NCI-H146 treated with DMSO at 0.1 percent for 48 hours (cell line): ENCODE measurements around the gene PLET1.

ENCODE experiments used
- DNase-seq: peaks from one replicate; lab custom pipeline; 2025; ENCODE audit not compliant: unreplicated experiment; lab: John Stamatoyannopoulos, UW

Gene PLET1

GRCh38 chr11:112248201-112248600, 12.5 kb downstream of the PLET1 start:
- no peak for DNase-seq

GRCh38 chr11:112247201-112247600, 13.5 kb downstream of the PLET1 start:
- DNase-seq = no peak

- no peak for DNase-seq
Observed at GRCh38 chr11:112241486-112241885, 19.2 kb downstream of the PLET1 start.

GRCh38 chr11:112238041-112238440, 22.6 kb downstream of the PLET1 start:
- DNase-seq = no peak

GRCh38 chr11:112237451-112237850, 23.2 kb downstream of the PLET1 start:
- DNase-seq = no peak

- no peak for DNase-seq
Observed at GRCh38 chr11:112235750-112236390, 24.8 kb downstream of the PLET1 start.

- no peak for DNase-seq
Observed at GRCh38 chr11:112231952-112232351, 28.7 kb downstream of the PLET1 start.

- DNase-seq = no peak
Observed at GRCh38 chr11:112229746-112230433, 30.8 kb downstream of the PLET1 start.

- no peak for DNase-seq
Observed at GRCh38 chr11:112229159-112229558, 31.5 kb downstream of the PLET1 start.

GRCh38 chr11:112228706-112229105, 32.0 kb downstream of the PLET1 start:
- no peak for DNase-seq

GRCh38 chr11:112227471-112227870, 33.2 kb downstream of the PLET1 start:
- no peak for DNase-seq

GRCh38 chr11:112226831-112227401, 33.7 kb downstream of the PLET1 start:
- no peak for DNase-seq

- DNase-seq = peak; percentile 56
Observed at GRCh38 chr11:112226062-112226830, 34.4 kb downstream of the PLET1 start, which contains the start of gene PTS. PTS (plus strand) TSS chr11:112226428; CDS start chr11:112226444, 16 bp downstream.

- DNase-seq = no peak
Observed at GRCh38 chr11:112225753-112226061, 35.0 kb downstream of the PLET1 start.

- no peak for DNase-seq
Observed at GRCh38 chr11:112223754-112224532, 36.7 kb downstream of the PLET1 start.

GRCh38 chr11:112223121-112223520, 37.5 kb downstream of the PLET1 start:
- no peak for DNase-seq

- no peak for DNase-seq
Observed at GRCh38 chr11:112222303-112222702, 38.4 kb downstream of the PLET1 start.

GRCh38 chr11:112221274-112221835, 39.3 kb downstream of the PLET1 start:
- DNase-seq = no peak

GRCh38 chr11:112219476-112220232, 41.0 kb downstream of the PLET1 start:
- DNase-seq = peak; percentile 67

- DNase-seq = no peak
Observed at GRCh38 chr11:112216561-112217105, 44.0 kb downstream of the PLET1 start.
